Measurements from ENCODE around the gene LDAH.

LDAH gene

GRCh38 chr2:20678086-20678395 is 144.9 kb downstream of the LDAH start:
- DNase-seq = no peak

GRCh38 chr2:20677301-20678085 is 145.4 kb downstream of the LDAH start:
- DNase-seq = no peak

GRCh38 chr2:20676353-20677215 is 146.3 kb downstream of the LDAH start:
- DNase-seq = no peak

- DNase-seq = peak; percentile 8
Measured at GRCh38 chr2:20675701-20676352, 147.1 kb downstream of the LDAH start.

- DNase-seq = no peak
Measured at GRCh38 chr2:20674974-20675679, 147.8 kb downstream of the LDAH start.

GRCh38 chr2:20674309-20674965 is 148.5 kb downstream of the LDAH start:
- no peak for DNase-seq

- DNase-seq = no peak
Measured at GRCh38 chr2:20673686-20674308, 149.1 kb downstream of the LDAH start.

GRCh38 chr2:20672201-20672951 is 150.5 kb downstream of the LDAH start:
- no peak for DNase-seq

- no peak for DNase-seq
Measured at GRCh38 chr2:20671736-20672080, 151.2 kb downstream of the LDAH start.

GRCh38 chr2:20671036-20671735 is 151.7 kb downstream of the LDAH start:
- no peak for DNase-seq

GRCh38 chr2:20670315-20671035 is 152.4 kb downstream of the LDAH start:
- no peak for DNase-seq

GRCh38 chr2:20669562-20670314 is 153.2 kb downstream of the LDAH start:
- DNase-seq = no peak

GRCh38 chr2:20668871-20669475 is 153.9 kb downstream of the LDAH start:
- DNase-seq = no peak

- no peak for DNase-seq
Measured at GRCh38 chr2:20668451-20668850, 154.4 kb downstream of the LDAH start.

GRCh38 chr2:20667531-20668401 is 155.1 kb downstream of the LDAH start:
- no peak for DNase-seq

- DNase-seq = no peak
Measured at GRCh38 chr2:20667151-20667530, 155.8 kb downstream of the LDAH start.

- DNase-seq = no peak
Measured at GRCh38 chr2:20666304-20667150, 156.4 kb downstream of the LDAH start, which contains the start of gene GDF7. TSS of gene GDF7 (plus strand) at chr2:20667144. CDS start at chr2:20667240, 96 bp downstream.
